Fibroblast of villous mesenchyme (primary cell): ENCODE data around the gene OSBPL10. TPM values are rescaled to one million over a fixed set of nuclear protein-coding genes. Genes with fewer than 3 reads are reported as not detected.
A peak's percentile ranks its signal among the peaks of the same experiment; 100 is the strongest.
"Not testable (repeated sequence)": the region's sequence is repeated elsewhere in the genome, so short reads cannot be mapped to it uniquely, and the experiment has no call there.

Experiments used
- DNase-seq: peaks from one replicate; pipeline ENCODE4 v3.0.0-alpha.2; 2010; ENCODE audit warnings: low read depth
- H3K4me3 ChIP-seq: 2 replicates; pipeline ENCODE4 v1.5.1; 2011; ENCODE audit warnings: low read depth, mild to moderate bottlenecking, low read length
- total RNA-seq: library from RNA; depleted of rRNA; stranded (reverse); fragments of >200 nt; gene quantifications from 2 replicates; pipeline ENCODE4 v1.2.3, GENCODE V29; 2012
- TF ChIP-seq, protein P1 (sequence below): IDR thresholded peaks from 2 replicates; pipeline ENCODE4 v1.5.1; 2012; ENCODE audit warnings: low read depth, mild to moderate bottlenecking, low read length; ENCODE audit not compliant: insufficient read depth

OSBPL10 gene
- total RNA-seq, 1 donor, result 7.3 TPM

DNA sequence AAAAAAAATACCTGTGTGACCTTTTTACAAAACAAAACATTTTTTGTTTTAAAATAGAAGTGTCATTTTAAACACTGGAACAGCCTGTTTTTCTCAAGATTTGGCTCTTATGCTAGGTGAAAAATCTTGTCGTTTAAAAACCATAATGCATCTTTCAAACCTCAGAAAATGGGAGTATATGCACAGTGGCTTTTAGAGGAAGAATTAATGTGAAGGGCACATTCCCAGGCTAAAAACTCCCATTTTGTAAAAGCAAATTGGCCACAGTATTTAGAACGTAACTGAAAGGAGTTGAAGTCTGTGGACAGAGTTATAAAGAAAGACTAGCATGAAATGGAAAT lies 190.0 kb downstream of the OSBPL10 start:
- no peak for DNase-seq
- TF ChIP-seq, protein P1, sequence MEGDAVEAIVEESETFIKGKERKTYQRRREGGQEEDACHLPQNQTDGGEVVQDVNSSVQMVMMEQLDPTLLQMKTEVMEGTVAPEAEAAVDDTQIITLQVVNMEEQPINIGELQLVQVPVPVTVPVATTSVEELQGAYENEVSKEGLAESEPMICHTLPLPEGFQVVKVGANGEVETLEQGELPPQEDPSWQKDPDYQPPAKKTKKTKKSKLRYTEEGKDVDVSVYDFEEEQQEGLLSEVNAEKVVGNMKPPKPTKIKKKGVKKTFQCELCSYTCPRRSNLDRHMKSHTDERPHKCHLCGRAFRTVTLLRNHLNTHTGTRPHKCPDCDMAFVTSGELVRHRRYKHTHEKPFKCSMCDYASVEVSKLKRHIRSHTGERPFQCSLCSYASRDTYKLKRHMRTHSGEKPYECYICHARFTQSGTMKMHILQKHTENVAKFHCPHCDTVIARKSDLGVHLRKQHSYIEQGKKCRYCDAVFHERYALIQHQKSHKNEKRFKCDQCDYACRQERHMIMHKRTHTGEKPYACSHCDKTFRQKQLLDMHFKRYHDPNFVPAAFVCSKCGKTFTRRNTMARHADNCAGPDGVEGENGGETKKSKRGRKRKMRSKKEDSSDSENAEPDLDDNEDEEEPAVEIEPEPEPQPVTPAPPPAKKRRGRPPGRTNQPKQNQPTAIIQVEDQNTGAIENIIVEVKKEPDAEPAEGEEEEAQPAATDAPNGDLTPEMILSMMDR, result no peak
- H3K4me3 ChIP-seq, result no peak overlapping the region

DNA sequence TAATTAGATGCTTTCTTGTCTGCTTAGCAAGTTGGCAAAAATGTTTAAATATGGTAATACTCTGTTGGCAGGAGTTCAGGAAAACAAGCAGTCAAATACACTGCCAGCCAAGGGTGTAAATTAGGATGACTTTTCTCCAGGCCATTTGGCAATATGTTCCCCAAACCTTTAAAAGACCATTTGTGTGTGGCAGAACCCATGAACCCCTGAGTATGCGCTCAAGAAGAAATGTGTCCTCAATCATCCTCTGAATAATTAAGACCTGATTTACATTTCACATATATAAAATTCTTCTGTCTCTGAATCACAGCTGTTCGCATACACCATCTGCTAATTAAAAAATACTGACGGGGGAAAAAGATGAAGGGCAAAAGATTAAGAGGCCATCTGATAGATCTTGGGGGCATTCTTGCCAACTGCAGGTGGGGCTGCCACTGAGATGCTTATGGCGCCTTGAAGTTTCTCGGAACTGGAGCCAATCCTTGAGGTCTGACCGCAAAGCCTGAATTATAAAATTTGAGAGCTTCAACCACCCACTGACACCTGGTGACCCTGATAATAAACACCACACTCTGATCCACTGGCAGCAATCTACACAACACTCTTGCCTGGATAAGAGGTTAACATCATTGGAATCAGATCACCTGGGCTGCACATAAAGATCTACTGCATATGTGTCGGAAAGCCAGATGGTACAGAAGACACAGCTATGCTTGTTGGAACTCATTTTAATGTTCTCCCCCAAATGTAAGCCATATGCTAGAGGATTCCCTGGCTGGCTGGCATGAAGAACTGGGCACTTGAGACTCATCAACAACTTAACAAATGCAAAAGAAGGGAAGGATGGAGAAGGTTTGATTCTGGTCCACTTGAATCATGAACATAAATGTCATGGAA lies 190.6 kb downstream of the OSBPL10 start:
- DNase-seq, result no peak
- TF ChIP-seq, protein P1, result no peak
- H3K4me3 ChIP-seq, result no peak overlapping the region

DNA sequence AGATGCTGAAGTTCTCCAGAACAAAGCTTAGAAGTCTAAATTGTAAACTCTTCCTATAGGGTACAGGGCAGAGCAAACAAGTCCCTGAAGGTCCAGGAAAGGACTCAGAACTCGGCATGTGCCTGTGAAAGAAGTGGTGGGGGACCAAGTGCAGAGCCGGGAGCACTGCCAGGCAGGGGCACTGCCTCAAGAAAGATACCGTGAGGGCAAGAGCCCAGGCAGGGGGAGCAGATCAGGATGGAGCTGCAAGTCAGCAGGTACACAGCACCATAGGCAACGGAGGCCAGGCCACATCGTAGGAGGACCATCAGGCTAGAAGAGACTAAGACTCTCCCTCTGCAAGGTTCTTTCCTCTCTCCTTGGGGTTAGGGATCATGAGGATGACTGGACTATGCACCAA lies 191.6 kb downstream of the OSBPL10 start:
- H3K4me3 ChIP-seq, result no peak overlapping the region
- TF ChIP-seq, protein P1, result no peak
- DNase-seq, result no peak

DNA sequence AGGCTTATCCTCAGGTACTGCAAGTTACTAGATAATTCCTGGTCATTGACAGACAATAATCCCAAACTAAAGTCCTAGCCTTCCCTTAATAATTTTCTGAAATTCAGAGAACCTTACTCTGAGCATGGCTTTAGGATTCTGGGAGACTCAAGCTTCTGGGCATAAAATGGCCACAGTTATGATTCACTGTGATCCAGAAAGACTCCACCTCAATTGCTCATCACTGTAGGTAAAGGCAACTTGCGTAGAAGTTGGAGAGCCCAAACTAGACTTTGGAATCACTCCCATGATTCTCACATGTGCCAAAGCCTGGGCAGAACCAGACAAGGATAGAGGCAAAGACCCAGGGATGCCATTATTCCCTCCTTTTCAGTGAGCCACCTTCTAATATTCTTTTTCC lies 195.3 kb downstream of the OSBPL10 start:
- no peak overlapping the region for H3K4me3 ChIP-seq
- TF ChIP-seq, protein P1, result no peak
- no peak for DNase-seq

DNA sequence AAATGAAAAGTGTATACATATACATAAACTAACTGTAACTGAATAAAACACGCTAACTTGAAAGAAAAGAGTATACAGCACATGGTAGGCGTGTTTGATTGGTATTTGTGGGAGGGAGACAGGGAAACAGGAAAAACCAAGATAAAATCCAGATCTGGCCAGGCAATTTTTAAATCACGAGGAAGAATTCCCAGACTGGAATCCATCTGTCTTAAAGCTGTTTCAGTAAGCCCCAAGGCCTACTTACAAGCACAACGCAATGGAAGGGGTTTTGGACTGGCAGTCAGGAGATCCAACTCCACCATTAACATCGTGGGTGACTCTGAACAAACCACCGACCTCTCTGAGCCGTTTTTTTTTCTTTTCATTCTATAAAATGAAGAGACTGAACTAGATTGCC lies 195.8 kb downstream of the OSBPL10 start:
- DNase-seq, result peak; percentile 58
- TF ChIP-seq, protein P1, result no peak
- H3K4me3 ChIP-seq, result no peak overlapping the region

DNA sequence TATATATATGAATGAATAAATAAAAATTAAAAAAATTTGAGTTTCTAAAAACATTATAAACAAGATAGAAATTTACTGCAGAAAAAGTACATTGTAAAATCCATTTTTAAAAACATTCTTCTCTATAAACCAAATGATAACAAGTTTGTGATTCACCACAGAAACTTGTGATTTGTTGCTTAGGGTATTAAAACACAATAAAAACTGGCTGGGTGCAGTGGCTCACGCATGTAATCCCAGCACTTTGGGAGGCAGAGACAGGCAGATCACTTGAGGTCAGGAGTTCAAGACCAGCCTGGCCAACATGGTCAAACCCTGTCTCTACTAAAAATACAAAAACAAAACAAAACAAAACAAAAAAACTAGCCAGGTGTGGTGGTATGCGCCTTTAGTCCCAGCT lies 197.2 kb downstream of the OSBPL10 start:
- not testable (repeated sequence) for H3K4me3 ChIP-seq
- peak; percentile 72 for DNase-seq

DNA sequence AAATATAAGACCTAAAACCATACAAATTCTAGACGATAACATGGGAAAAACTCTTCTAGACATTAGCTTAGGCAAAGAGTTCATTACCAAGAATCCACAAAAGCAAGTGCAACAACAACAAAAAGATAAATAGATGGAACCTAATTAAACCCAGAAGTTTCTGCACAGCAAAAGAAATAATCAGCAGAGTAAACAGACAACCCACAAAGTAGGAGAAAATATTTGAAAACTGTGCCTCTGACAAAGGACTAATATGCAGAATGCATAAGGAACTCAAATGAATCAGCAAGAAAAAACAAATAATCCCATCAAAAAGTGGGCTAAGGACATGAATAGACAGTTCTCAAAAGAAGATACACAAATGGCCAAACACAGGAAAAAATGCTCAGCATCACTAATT lies 198.8 kb downstream of the OSBPL10 start:
- not testable (repeated sequence) for H3K4me3 ChIP-seq, DNase-seq

DNA sequence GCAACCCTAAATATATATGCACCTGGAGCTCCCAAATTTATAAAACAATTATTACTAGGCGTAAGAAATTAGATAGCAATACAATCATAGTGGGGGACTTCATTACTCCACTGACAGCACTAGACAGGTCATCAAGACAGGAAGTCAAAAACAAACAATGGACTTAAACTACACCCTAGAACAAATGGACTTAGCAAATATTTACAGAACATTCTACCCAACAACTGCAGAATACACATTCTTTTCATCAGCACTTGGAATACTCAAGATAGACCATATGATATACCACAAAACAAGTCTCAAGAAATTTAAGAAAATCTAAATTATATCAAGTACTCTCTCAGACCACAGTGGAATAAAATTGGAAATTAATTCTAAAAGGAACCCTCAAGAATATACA lies 201.5 kb downstream of the OSBPL10 start:
- TF ChIP-seq, protein P1, result no peak
- no peak for DNase-seq
- H3K4me3 ChIP-seq, result no peak overlapping the region
